ENCODE measurements around the gene SLC16A6. TPM values are rescaled to one million over a fixed set of nuclear protein-coding genes. Genes with fewer than 3 reads are reported as not detected.

SLC16A6 gene
- total RNA-seq, 4 donors from 2014 or later, result 0.38 to 9.2 (median 1.6) TPM

GRCh38 chr17:68248891-68249290 is 42.0 kb downstream of the SLC16A6 start:
- TF ChIP-seq CTCF (IDR thresholded peaks at IDR 0.05; ENCODE audit: low read depth), result no peak

GRCh38 chr17:68248199-68248825 is 42.6 kb downstream of the SLC16A6 start:
- no peak for TF ChIP-seq CTCF (IDR thresholded peaks at IDR 0.05; ENCODE audit: low read depth)

- no peak for TF ChIP-seq CTCF (IDR thresholded peaks at IDR 0.05; ENCODE audit: low read depth)
Observed at GRCh38 chr17:68247445-68248198, 43.3 kb downstream of the SLC16A6 start, which contains the start of gene AMZ2. Gene AMZ2, plus strand, starts transcription at chr17:68248043. Its CDS starts 2,145 bp downstream, at chr17:68250188.

GRCh38 chr17:68246271-68247028 is 44.5 kb downstream of the SLC16A6 start:
- TF ChIP-seq CTCF (IDR thresholded peaks at IDR 0.05; ENCODE audit: low read depth), result no peak

- TF ChIP-seq CTCF (IDR thresholded peaks at IDR 0.05; ENCODE audit: low read depth), result no peak
Observed at GRCh38 chr17:68239632-68240366, 51.1 kb downstream of the SLC16A6 start.

- TF ChIP-seq CTCF (IDR thresholded peaks at IDR 0.05; ENCODE audit: low read depth), result no peak
Observed at GRCh38 chr17:68238871-68239253, 52.1 kb downstream of the SLC16A6 start.
